T-helper 9 cell (primary cell): ENCODE results near the gene KLHDC9.
A peak's percentile ranks its signal among the peaks of the same experiment; 100 is the strongest.
"Not testable (repeated sequence)": the region's sequence is repeated elsewhere in the genome, so short reads cannot be mapped to it uniquely, and the experiment has no call there.

ENCODE experiments used
- DNase-seq: peaks from one replicate; pipeline ENCODE4 v3.0.0-alpha.2; 2020

Gene KLHDC9

DNA sequence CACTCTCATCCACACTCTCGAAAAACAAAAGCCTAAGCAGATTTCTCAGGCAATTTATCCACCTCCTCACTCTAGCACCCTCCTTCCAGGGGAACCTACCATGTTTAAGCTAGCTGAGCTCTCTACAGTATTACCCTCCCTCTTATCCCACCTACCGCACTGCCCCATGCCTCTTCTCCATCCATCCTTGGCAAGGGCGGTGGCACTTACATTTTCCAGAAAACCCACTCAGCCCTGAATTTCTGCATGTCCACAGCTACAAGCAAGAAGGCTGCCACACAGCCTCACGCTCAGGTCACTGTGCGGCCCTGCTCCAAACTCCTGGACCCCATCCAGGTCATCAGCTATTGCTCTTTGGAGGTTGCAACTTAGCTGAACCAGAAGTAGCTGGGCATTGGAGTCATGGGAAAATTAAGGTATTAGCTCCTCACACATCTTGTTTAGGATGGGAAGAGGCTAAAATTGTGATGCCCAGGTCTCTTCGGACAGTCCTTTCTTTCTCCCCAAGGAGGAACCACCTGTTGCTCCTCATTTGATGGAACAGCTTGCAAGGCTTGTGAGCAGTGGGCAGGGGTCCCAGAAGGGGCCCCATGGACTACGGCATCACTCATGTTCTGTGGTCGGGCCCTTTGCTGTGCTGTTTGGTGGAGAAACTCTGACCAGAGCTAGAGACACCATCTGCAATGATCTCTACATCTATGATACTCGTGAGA, 1.1 kb downstream of the KLHDC9 start:
- DNase-seq, result no peak

DNA sequence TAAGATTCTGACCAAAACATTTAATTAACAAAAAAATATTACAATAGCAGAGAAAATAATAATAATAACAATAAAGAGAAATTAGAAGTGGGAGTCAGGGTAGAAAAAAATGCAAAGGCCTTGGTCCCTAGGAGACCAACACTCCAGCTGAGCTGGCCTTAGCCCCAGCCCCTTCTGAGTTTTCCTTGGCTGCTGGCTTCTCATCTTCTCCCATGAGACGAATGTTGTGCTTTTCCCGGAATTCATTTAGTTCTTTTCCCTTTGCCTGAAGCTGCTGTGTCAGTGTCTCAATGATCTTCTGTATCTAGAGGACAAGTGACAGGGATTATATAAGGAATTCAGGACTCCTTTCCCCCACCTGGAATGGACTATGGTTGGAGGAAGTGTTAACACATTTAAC, 2.4 kb downstream of the KLHDC9 start:
- no peak for DNase-seq

DNA sequence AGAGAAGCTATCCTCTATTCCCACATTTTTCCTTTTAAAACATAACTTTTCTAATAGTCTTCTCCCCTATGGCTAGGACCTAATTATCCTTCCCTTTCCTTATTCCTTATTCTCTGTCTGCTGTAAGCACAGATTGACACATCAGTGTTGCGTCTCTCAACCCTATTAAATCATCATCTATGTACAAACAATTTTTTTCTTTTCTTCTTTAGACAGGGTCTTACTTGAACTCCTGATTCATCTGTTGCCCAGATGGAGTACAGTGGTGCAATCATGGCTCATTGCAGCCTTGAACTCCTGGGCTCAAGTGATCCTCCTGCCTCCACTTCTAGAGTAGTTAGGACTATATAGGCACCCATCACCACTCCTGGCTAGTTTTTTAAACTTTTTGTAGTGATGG, 8.3 kb downstream of the KLHDC9 start:
- DNase-seq, result no peak

DNA sequence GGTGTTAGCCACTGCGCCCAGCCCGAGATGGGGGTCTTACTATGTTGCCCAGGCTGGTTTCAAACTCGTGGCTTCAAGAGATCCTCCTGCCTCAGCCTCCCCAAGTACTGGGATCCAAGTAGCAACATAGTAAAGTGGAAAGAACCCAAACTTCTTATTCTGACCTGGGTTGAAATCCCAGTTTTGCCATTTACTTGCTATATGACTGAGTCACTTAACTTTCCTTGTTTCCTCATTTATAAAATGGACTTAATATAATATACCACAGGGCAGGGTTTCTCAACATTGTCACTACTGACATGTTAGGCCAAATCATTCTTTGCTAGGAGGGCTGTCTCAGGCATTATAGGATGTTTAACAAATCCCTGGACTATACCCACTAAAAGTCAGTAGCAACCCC, 13.0 kb downstream of the KLHDC9 start:
- DNase-seq, result no peak

DNA sequence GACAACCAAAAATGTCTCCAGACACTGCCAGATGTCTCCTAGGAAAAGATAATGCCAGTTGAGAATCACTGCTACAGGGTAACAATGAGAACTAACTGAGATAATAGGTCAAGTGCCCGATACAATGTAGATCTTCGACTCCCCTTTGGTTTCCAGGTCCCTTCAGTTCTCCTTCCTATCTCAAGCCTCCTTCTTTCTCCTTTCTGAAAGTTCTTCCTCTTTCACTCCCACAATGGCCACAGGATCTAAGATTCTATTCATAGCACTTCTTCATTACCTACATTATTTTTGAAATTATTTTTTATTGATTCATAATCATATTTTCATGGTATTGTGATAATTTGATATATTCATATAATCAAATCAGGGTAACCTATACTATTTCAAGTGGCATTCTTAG, 13.4 kb downstream of the KLHDC9 start:
- DNase-seq, result no peak

DNA sequence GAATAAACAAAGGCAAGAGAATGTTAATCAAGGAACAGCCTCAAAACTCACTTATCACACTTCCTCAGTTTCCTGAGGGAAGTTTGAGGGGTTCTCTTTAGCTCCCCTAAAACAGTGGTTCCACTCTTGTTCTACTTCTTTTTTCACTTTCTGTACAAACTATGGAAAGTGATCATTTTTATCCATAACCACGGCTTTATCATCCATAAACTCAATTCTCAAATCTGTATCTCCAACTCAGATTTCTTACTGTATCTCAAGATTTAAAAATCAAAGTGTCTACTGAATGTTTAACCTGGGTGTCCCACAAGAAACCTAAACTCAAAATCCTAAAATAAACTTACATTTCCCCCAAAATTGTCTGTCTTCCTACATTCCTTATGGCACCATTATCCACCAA, 15.8 kb downstream of the KLHDC9 start:
- no peak for DNase-seq

DNA sequence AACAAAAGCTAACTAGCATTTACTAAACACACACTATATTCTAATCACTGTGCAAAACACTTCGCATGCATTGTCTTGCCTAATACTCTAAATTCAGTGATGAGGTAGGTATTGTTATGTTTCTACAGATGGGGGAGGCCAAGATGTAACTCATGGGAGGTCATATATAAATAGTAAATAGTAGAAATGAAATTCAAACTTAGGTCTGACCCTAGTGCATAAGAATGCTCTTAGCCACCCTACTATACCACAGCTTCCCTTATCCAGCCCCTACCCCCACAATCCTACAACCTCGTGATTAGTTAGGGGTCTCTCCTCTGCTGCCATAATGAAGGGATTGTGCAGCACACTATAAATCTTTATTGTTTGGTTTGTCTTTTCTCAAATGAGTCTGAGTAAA, 16.4 kb downstream of the KLHDC9 start:
- no peak for DNase-seq

DNA sequence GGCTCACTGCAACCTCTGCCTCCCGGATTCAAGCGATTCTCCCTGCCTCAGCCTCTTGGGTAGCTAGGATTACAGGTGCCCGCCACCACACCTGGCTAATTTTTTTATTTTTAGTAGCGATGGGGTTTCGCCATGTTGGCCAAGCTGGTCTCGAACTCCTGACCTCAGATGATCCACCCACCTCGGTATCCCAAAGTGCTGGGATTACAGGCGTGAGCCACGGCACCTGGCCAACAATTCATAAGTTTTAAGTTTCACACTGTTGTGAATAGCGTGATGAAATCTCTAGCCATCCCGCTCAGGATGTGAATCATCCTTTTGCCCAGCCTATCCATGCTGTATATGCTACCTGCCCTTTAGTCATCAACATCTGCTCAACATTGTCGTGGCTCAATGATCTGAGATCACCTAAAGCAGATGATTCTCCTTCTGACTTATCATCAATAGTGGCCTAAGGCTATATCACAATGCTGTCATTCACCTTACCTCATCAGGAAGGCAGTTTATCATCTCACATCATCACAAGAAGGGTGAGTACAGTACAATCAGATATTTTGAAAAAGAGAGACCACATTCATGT, 17.1 kb downstream of the KLHDC9 start:
- no peak for DNase-seq

DNA sequence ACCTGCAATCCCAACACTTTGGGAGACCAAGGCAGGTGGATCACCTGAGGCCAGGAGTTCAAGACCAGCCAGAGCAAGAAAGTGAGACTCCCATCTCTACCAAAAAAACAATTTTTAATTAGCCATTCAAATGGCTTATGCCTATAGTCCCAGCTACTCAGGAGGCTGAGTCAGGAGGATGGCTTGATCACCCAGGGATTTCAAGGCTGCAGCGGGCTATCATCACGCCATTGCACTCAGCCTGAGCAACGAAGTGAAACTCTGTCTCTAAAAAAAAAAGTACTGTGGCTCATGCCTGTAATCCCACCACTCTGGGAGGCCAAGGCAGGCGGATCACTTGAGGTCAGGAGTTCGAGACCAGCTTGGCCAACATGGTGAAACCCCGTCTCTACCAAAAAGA, 17.8 kb downstream of the KLHDC9 start:
- not testable (repeated sequence) for DNase-seq

DNA sequence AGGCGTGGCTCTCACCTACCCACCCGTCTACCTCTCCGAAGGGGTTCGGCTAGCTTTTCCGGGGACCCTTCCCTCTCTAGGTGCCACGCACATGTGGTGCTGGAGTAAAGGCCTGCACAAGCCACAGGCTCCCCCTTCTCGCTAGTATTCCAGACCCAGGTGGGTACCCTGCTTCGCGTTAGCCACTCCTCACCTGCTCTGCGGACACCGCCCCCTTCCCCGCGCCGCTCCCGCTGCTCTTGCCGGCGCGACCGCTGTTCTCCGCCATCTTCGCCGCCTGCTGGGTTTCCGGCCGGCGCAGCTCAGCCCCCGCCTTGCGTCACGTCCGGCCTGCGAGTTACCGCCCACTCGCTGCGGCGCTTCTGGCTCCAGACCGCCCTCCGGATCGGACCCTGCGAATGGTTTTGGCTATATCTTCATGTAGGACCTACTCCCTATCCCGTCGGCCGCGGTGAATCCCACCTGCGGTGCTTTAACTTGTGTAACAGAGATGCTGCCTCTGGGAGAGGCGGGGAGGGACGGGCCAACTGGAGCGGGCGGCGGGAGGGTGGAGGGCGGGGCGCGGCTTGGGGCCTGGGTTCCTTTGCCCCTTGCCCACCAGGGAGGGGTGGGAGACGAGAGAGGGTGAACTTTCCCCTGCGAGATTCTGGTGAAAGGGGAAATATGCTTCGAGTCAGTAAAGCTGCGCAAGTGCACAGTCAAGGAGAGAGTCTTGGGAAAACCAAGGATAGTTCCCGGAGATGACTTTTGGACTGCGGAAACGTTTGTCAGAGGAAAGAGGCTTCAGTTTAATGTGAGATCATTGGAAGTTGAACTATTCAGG, 19.8 kb downstream of the KLHDC9 start, which contains the start of the genes NIT1 and PFDN2:
Gene NIT1 (plus strand): TSS at position 347 of the 823 bp plus-strand sequence. CDS start 72 bp downstream, at position 419.
Gene PFDN2 (minus strand): TSS at position 279 of the 823 bp plus-strand sequence. CDS start 11 bp downstream, at position 268.
- peak; percentile 78 for DNase-seq

DNA sequence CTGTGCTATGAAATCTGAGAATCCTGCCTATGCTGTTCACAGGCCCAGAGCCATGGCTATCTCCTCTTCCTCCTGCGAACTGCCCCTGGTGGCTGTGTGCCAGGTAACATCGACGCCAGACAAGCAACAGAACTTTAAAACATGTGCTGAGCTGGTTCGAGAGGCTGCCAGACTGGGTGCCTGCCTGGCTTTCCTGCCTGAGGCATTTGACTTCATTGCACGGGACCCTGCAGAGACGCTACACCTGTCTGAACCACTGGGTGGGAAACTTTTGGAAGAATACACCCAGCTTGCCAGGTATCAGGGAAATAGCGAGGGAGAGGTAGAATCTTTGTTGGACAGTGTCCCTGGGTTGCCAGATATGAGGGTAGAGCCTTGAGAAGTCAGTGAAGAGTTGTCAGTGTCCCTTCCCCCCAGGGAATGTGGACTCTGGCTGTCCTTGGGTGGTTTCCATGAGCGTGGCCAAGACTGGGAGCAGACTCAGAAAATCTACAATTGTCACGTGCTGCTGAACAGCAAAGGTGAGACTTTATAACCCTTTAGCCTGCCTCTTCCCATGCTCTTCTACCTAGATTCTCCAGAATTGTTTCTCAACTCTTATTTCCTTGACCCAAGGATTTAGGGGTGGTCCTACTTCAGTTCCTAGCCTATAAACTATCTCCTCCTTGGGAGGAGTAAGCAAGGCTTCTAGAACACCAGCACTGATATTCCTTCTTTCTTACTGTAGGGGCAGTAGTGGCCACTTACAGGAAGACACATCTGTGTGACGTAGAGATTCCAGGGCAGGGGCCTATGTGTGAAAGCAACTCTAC, 21.1 kb downstream of the KLHDC9 start:
- peak; percentile 39 for DNase-seq

DNA sequence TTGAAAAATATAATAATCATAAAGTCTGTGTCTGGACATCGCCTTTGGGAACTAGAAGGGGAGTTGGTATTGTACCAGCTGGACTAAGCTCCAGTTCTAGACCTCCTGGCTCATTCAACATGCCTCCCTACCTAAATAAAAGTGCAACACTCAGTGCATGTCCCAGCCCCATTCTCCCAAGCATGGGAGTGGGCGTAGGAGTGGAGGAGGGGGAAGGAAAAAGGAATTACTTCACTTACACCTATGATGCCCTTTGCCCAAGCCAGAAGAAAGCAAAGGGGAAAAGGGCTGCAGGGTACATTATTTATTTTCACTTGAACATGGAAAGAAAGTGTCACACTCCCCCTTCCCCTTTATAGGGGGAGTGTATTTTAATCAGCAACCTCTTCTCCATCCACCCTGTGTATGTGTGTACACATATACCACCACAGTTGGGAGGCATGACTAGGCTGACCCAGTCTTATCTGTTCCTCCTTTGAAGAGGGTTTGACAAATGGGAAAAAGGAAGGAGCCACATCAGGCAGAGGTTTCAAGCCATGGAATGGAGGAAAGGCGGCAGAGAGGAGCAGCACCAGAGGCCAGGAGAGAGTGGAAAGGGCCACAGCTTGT, 23.0 kb downstream of the KLHDC9 start:
- no peak for DNase-seq

DNA sequence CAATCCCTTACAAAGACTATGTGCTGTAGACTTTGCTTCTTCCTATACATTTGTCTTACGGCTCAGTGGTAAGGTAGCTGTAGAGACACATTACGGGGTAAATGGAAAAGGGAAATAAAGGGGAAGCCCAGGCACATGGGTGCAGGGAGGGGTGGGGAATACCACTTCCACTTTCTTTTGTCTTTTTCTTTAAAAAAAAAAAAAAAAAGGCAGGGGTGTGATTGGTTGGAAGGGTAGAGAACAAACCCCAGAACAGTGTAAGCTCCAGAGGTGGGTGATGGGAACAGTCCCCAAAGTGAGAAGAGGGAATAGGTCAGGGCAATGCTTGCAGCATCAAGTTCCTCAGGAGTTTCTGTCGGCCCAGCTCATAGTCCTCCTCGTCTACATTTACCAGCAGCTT, 23.7 kb downstream of the KLHDC9 start:
- no peak for DNase-seq

DNA sequence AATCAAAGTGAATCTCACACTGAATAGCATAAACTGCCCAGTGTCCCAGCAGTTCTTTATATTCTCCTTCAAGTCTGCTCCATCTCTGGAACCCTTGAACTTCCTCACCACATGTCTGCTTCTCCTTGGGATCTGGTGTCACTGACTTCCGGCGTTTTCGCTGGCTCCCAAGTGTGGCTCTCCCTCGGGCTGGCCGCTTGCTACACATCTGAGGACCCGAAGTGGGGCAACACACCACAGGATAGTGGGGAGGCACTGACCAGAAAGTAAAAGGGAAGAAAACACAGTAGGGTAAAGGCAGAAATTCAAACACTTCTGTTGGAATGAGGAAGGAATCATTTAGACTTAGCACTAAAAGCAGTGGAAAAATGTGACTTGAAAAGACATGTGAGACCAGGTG, 24.8 kb downstream of the KLHDC9 start:
- DNase-seq, result no peak

DNA sequence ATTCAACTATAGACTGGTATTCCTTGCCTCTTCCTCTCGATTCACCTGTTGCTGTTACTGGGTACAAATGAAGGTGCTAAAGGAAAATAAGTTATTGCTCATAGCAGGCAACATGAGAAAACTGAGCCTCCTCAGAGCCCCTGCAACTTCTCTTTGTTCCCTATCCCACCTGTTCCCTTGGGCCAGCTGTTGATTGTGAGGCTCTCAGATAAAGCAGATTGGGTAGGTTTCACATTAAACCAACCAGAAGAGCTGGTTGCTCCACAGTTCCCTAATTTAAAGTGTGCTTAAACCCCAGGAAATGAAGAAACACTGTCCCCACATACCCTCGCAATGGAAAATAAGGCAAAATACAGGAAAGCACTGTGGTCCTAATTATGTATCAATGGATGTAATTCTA, 29.5 kb downstream of the KLHDC9 start:
- no peak for DNase-seq

DNA sequence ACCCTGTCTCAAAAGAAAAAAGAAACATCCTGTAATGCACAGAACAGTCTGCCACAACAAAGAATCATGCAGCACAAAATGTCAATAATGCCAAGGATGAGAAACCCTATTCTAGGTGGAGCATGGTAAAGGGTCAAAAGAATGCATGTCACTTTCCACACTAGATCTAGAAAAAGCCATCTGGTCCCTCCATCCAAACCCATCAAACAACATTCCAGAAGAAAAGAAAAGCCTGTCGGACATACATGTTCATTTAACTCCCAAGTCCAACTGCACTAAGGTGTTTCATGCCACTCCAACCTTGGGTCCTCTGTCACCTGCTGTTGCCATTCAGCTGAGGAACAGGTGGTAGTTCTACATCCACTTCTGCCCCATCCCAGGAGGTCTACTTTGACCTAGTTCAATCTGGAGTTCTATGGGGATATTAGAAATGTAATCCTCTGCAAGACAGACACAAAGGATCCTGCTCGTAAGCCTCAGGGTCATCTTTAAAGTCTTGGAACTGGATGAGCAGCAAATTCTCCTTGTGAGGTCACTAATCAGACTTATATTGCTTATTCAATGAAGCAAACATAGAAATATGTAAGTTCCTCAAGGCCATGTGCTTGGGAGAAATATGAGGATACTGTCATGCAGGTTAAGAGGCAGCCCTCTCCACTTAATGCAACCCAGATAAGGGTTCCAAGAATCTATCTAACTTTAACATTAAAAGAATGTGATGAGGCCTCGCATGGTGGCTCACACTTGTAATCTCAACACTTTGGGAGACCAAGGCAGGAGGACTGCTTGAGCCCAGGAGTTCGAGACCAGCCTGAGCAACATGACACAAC, 30.6 kb downstream of the KLHDC9 start:
- no peak for DNase-seq

DNA sequence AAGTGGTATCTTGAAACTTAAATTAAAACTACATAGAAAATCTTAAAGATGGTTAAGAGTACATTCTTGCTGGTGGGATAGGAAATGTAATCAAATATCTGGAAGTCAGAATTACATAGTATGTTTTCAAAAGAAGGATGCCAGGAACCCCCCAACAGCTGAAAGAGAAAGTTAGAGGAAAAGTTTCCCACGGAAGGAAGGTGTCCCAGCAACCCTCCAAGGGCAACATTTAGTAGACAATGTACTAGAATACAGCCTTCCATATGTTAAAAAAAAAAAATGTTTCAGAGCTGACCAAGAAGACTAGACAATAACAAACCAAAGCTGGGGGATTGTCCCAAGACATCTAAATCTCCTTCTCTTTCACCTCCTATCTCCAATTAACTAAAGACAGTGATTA, 32.1 kb downstream of the KLHDC9 start:
- no peak for DNase-seq

DNA sequence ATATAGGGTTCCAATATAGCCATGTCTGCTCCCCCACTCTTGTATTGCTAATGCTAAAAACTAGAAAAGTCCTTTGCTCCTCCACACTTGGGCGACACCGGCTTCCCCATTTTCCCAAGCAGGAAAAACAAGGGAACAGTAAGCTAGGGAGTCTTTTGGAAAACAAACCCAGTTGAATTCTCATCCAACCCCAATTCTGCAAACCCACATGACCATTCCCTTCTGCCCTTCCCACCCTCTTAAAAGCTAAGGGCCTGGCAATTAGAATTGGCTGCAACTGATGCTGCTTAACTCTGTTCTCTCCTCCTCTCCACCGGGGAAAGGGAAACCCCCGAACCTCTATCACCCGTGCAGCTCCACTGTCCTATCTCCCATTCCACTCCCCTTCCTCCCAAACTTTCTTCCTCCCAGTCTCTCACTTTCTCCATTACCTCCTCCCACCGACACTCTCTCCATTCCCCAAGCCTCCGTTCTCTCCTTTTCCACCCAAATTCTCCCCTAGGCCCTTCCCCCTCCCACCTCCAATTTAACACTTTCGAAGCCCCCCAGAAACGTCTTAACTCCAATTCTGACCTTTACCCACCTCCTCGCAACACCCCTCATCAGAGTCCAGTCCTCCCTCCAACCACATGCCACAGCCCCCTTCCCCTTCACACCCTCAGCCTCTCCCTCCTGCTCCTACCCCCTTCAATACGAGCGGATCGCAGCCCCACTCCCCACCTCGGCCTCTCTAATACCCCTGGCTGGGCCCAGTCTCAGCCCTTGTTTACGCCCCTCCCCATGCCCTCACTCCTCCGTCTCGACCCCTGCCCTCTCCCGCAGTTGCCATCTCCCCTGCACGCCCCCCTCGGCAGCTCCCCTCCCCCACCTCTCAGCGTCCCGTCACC, 33.6 kb downstream of the KLHDC9 start:
- no peak for DNase-seq

DNA sequence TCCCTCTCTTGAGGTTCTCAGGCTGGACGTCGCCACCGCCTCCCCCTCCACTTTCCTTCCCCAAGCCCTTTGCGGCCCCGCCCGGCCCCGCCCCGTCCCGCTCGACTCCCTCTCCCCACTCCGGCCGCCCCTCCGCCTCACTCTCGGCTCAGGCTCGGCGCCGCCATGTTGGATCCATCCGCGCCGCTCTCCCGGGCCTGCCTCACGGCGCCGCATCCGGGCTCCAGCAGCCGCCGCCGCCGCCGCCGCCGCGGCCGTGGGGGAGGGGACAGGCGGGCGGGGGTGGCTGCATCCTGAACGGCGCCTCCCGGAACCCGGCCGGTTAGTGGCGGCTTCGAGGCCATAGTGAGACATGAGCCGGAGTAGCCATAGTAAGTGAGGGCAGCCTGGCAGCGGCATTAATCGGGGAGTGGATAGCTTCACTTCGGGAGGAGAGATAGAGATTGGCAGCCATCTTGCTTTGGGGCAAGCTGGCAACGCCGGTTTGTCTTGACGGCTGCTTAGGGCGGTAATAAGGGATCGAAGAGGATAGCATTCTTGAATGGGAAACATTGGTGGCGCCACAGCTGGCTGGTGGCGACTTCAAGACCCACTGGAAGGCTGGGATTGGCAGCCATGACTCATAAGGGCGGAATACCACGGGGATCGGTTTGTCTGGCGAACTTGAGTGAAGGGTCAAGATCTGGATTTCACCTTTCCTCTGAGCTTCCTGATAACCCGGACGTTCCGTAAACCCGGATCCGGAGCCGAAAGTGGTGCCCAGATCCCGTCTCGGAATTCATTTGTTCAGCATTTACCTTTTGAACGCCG, 34.5 kb downstream of the KLHDC9 start, which contains the start of gene DEDD:
Gene DEDD (minus strand): TSS at position 258 of the 810 bp plus-strand sequence. CDS start 8,205 bp downstream, outside the sequence.
- peak; percentile 80 for DNase-seq
